ENCODE results near the gene SPNS3.

The SPNS3 gene, protein sequence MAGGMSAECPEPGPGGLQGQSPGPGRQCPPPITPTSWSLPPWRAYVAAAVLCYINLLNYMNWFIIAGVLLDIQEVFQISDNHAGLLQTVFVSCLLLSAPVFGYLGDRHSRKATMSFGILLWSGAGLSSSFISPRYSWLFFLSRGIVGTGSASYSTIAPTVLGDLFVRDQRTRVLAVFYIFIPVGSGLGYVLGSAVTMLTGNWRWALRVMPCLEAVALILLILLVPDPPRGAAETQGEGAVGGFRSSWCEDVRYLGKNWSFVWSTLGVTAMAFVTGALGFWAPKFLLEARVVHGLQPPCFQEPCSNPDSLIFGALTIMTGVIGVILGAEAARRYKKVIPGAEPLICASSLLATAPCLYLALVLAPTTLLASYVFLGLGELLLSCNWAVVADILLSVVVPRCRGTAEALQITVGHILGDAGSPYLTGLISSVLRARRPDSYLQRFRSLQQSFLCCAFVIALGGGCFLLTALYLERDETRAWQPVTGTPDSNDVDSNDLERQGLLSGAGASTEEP

DNA sequence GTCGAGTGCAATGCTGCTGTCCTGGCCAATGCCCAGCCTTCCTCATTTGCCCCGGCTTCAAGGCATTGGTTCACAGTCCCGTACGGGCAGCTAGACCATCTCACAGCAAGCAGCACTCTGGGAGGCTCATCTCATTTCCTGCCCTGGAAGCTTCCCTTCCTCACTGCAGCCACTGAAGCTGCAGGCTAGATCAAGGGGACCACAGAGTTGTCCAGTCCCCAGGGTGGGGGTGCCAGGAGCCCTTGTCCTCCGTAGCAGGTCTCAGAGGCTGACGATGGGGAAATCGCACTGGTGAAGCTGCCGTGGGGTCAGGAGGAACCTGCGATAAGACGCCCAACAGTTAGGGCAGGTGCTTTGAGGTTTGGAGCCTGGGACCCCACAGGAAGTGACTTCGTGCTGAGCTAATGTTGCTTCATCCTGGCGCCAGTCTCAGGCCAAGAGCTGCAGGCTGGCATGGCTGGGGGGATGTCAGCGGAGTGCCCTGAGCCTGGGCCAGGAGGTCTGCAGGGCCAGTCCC, at the start of gene SPNS3:
Gene SPNS3 (plus strand): TSS at position 426 of the 517 bp plus-strand sequence. CDS start 28 bp downstream, at position 454.
- DNase-seq = no peak

DNA sequence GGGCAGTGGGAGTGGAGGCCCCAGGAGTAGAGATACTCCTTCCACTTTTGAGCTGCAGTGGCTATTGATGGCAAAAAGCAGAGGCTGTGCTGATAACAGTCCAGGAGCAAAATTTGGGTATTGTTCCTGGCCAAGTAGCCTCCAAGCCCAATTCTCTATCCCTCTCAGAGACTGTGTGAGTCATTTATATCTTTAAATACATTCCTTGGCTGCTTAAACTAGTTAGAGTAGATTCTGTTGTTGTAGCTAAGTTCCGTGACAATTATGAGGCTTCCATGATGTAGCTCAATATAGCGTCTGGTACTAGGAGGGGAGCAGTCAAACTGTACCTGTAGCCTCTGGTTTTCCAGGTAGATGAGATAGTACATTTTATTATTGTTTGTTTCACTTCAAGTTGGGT, 47.3 kb upstream of the SPNS3 start:
- no peak for DNase-seq

DNA sequence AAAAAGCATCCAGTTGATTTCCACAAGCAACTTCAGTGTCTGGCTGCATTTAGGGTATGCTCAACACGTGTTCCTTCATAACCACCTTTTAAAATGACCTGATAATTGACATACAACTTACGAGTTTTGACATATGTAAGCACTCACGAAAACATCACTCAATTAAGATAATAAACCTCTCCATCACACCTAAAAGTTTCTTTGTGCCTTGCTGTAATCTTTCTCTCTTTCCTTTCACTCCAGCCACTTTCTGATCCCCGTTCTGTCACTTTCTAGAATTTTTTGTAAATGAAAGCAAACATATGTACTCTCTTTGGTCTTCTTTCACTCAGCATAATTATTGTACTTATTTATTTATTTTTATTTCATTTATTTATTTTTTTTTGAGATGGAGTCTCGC, 46.6 kb upstream of the SPNS3 start:
- DNase-seq = no peak

DNA sequence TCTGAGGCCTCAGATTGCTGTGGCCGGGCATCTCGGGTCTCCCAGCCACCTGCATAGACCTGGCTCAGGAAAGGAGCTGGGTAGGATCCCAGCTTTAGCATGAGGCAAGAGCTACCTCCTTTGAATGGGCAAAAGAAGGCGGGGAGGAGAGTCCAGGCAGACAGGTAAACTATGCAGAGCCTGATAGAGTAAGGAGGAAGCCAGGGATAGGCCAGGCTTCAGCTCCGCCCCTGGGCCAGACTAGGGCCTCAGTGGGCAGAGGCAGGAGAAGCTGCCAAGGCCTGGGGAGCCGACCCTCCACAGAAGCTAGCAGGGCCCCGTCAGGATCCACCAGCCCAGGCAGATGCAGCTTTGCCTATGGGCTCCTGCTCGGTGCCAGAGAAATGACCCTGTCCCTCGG, 44.7 kb upstream of the SPNS3 start:
- no peak for DNase-seq

DNA sequence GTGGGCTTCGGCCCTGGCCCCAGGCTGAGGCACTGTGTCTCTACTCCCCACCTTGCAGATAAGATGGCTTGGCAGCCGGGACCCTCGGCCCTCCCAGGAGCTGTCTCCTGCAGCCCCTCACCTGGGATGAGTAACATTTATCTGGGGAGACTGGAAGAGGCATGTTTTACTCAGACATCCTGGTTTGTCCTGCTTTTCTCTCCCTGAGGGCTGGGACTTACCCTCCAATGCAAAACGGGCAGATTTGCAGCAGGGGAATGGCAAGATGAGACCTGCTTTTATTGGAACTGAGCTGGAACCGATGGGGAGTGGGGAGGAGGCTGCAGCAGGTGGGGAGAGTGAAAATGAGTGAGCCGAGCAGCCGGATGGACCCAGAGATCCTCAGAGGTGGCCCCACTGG, 39.9 kb upstream of the SPNS3 start:
- no peak for DNase-seq

DNA sequence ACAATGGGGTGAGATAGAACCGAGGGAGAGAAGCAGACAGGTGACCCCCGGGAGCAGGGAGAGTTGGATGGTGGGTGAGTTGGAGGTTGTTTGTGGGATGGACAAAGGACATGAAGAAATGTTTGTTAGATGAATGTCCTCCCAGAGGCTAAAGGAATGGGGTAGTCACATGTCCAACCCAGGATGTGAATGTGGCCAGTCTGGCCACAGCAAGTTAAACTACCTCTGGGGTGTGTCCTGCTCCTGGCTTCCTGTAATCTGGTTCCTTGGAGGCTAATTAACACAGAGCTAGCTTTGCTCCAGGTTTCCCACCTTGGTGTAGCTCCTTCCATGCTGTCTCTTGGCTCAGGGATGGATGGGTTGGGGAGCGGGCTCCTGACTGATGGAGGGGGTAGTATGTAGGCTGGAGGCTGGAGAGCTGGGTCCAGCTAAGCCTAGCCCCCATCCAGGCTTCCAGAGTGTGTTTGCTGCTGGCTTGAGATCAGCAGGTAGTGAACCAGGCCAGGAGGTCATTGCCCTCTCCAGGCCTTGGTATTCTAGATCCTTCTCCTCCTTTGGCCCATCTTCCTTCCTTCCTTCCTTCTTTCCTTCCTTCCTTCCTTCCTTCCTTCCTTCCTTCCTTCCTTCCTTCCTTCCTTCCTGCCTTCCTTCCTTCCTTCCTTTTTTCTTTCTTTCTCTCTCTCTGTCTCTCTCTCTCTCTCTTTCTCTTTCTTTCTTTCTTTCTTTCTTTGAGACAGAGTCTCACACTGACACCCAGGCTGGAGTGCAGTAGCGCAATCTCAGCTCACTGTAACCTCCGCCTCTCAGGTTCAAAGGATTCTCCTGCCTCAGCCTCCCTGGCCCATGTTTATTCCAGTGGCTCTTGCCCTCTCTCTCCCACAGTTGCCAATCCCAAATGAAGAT, 39.3 kb upstream of the SPNS3 start:
- no peak for DNase-seq

DNA sequence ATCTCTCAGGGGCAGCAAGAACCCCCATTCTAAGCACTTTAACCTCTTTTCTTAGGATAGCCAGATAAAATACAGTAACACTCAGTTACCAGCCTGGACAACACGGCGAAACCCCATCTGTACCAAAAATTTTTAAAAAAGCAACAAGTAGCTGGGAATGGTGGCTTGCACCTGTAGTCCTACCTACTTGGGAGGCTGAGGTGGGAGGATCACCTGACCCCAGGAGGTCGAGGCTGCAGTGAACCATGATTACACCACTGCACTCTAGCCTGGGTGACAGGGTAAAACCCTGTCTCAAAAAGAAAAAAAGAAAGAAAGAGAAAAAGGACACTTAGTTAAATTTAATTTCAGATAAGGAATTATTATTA, 38.6 kb upstream of the SPNS3 start:
- DNase-seq = no peak

DNA sequence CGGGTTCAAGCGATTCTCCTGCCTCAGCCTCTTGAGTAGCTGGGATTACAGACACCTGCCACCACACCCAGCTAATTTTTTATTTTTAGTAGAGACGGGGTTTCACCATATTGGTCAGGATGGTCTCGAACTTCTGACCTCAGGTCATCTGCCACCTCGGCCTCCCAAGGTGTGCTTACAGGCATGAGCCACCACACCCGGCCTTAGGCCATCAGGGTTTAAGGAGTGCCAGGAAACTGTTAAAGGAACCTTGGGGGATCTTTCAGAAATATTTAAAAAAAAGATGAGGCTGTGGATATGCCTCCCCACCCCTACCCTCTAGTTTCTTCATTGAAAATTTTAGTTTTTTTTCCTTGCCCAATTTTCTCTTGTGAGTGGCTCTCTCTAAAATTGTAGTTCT, 35.9 kb upstream of the SPNS3 start:
- DNase-seq = no peak

DNA sequence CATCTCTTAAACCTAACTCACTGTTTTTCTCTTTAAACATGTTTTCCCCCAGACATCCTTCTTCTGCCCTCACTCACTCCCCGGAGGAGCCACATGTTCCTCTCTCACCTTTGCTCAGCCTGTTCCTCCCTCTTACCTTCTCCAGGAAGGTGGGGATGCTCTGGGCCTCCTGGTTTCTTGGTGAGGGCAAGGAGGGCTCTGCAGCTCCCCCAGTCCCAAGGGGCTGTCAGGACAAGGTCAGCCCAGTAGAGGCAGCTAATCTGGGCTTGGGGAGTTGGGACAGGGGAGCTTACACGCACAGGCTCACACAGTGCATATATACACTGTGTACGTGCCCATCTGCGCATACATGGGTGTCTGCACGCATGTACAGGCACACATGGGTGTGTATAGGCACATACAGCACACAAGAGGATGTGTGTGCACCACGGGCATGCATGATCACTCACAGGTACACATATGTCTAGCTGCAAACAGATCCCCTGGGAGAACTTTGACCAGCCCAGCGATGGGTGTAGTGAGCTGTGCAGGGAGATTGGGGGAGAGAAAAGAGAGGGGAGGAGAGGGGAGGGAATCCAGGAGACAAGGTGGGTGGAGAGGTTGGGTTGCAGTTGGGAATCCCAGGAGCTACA, 28.6 kb upstream of the SPNS3 start:
- DNase-seq = no peak

DNA sequence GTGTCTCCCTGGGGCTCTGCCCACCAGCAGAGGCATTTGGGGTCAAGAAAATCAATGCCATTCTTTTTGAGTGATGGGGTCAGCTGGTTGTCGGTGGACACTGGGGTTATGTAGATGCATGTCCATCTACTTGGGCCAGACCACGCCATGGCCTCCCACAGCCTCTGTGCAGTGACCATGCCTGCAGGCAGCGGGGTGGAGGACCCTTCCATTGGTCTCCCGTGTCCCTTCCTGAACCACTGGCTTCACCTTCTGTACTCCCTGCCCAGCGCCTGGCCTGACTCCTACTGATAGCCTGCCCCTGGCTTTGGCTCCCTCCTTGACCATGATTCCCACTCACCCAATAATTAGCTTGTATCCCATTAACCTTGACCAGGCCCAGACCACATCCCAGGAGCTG, 28.0 kb upstream of the SPNS3 start:
- DNase-seq = no peak

DNA sequence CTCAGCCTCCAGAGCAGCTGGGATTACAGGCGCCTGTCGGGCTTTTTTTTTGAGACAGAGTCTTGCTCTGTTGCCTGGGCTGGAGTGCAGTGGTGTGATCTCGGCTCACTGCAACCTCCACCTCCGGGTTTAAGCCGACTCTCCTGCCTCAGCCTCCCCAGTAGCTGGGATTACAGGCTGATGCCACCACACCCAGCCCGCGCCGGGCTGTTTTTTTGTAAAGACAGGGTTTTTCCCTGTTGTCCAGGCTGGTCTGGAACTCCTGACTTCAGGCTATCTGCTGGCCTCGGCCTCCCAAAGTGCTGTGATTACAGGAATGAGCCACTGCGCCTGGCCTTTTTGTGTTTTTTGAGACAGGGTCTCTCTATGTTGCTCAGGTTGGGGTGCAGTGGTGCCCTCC, 27.4 kb upstream of the SPNS3 start:
- no peak for DNase-seq

DNA sequence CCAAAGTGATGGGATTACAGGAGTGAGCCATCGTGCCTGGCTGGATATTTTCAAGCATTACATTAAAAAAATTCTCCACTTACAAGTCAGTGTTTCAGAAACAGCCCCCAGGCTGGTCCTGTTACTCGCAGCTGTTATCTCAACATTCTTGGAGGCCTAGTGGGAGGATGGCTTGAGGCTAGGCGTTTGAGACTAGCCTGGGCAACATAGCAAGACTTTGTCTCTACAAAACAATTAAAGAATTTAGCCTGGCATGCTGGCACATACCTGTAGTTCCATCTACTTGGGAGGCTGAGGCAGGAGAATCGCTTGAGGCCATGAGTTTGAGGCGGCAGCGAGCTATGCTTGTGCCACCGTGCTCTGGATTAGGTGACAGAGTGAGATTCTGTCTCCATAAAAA, 26.5 kb upstream of the SPNS3 start:
- no peak for DNase-seq

DNA sequence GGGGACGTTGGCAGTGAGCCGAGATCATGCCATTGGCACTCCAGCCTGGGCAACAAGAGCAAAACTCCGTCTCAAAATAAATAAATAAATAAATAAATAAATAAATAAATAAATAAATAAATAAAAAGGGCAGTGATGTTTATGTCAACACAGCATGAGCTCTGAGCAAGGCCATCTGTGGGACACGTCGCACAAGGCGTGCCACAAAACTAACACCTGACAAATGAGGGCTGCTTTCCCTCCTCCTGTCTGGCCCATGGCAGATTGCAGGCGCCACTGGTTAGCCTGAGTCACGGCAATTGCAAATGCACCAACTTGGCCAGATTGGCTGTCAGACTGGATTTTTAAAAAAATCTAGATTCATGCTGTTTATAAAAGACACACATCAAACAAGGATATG, 25.9 kb upstream of the SPNS3 start:
- no peak for DNase-seq

DNA sequence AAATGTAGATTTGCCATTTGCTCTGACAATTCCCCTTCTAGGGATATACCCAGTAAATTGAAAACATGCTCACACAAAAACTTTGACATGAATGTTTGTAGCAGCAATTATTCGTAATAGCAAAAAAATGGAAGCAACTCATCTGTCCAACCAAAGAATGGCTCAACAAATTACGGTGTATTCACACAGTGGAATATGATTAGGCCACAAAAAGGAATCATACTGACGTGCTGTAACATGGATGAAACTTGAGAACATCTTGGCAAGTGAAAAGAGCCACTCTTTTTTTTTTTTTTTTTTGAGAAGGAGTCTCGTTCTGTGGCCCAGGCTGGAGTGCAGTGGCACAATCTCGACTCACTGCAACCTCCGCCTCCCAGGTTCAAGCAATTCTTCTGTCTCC, 24.1 kb upstream of the SPNS3 start:
- DNase-seq = no peak

DNA sequence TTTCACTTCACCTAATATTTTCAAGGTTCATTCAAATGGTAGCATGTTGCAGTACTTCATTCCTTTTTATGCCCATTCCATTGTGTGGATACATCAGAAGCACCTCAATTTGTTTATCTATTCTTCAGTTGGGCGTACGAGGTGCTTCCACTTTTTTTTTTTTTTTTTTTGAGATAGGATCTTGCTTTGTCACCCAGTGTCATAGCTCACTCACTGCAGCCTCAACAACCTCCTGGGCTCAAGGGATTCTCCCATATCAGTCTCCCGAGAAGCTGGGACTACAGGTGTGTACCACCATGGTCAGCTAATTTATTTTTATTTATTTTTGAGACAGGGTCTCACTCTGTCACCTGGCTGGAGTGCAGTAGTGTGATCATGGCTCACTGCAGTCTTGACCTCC, 22.5 kb upstream of the SPNS3 start:
- DNase-seq = no peak

DNA sequence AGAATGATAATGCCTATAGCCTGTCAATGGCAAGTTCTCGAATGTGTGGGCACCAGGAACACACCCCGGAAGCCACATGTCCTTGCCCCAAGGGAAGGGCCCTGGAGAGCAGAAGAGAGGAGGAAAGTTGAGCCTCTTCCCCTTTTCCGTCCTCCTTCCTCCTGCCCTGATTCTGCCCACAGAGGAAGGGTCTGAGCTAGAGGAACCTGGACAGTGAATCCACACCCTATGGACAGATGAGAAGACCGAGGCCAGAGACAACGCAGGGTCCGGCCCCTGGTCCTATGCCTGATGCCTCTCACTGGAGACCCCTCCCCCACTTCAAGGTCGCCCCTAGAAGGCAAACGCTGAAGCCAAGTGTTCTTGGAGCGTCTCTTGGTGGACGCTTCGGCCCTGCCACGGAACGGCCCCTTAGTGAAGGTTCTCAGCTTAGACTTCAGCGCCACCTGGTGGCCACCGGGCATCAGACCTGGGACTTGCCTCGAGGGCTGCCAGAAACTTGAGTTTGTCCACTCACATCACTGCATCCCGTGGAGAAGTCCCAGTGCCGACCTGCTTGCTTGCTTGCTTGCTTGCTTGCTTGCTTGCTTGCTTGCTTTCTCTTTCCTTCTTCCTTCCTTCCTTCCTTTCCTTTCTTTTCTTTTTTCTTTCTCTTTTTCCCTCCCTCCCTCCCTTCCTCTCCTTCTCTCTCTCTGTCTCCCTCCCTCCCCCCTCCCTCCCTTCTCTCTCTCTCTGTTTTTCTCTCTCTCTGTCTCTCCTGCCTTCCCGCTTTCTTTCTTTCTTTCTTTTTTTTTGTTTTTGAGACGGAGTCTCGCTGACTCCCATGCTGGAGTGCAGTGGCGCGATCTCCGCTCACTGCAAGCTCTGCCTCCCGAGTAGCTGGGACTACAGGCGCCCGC, 20.6 kb upstream of the SPNS3 start:
- peak; percentile 49 for DNase-seq

DNA sequence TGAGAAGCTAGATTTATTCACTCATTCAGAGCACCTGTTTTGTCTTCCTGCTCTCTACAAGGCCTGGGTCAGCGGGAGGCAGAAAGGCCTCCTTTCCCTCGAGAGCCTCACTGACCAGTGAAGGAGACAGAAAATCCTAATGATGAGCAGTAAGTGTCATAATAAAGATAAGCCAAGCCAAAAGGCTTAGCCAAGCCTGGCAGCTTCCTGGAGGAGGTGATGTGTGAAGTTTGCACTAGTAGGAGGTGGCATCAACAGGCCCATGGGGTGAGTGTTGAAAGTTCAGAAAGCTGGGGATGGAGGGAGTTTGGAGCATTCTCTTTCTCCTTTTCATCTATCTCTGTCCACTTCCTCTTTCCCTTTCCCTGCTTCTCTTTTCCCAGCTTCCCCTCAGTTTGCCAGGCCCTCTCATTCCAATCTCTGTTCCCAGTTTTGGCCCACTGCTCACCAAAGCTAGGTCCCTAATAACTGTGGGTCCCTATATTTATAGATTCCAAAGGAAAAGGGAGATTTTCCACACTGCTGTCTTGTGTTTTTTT, 16.5 kb upstream of the SPNS3 start:
- no peak for DNase-seq

DNA sequence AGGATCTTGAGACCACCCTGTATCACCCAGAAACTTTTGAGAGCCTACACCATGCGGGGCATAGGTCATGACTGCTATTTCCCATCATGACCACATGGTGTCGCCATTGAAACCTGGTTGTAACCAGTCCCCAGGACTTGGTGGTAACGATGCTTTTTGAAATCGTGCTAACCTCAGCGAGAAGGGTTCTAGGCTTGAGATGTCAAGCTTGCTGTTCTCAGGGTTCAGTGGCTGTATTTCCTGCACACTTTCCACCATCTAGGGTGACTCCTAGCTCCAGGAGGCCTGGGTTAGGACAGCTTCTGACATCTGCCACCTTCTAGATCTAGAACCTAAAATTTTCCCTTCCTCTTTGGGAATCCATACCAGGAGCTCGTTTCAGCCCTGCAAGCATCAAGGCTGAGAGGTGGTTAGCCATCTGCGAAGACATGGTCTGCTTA, 13.0 kb upstream of the SPNS3 start:
- DNase-seq = peak; percentile 44

DNA sequence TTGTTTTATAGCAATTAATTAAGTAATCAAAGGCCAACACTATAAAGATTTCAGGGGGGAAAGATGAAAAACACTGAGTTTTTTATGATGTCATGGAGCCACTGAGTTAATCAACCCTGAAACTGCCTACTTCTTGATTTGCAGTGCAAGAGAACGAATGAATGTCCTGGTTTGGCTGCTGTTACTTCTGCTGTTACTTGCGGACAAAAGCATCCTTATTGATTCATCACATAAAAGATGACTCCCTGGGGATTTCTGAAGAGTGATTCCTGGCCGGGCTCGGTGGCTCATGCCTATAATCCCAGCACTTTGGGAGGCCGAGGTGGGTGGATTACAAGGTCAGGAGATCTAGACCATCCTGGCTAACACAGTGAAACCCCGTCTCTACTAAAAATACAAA, 10.9 kb upstream of the SPNS3 start:
- DNase-seq = no peak

DNA sequence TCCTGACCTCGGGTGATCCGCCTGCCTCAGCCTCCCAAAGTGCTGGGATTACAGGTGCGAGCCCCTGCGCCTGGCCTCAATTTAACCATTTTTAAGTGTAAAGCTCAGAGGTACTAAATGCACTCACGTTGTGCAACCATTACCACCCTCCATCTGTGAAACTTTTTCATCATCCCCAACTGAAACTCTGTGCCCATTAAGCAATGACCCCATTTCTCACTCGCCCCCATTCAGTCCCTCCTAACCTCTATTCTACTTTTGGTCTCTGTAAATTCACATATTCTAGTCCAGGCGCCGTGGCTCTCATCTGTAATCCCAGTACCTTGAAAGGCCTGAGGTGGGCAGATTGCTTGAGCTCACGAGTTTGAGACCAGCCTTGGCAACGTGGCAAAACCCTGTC, 8.3 kb upstream of the SPNS3 start:
- no peak for DNase-seq

DNA sequence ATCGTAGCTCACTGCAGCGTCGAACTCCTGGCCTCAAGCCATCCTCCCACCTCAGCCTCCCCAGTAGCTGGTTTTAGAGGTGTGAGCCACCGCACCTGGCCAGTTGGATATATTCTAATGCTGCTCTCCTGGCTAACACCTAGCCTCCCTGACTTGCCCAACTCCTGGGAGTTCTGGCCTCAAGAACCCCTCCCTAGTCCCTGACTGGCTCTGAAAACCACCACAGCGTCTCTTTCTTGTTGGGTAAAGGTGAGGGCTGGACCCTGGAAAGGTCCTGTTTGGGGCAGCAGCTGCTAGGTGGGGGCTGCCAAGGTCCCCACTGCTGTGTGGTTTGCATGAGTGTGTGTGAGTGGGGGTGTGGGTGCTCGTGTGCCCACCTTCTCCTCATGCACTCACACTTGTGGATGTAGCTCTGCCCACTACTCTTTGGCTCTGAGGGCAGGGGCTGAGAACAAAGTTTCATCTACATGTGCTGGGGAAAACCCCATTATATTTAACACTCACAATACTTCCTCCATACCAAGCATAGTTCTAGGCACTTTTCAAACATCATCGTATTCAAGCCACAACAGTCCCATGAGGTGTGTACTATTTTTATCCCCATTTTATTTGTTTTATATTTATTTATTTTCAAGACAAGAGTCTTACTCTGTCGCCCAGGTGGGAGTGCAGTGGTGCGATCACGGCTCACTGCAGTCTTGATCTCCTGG, 7.1 kb upstream of the SPNS3 start:
- no peak for DNase-seq
